GM20000 (cell line): ENCODE data around the gene RND3.

ENCODE experiments used
- DNase-seq: peaks from one replicate; pipeline ENCODE4 v3.0.0; 2012; ENCODE audit warnings: low spot score
- CTCF ChIP-seq: IDR thresholded peaks from 2 replicates; pipeline ENCODE4 v1.5.1; 2012; ENCODE audit warnings: mild to moderate bottlenecking, control low read depth; ENCODE audit errors: extremely low read depth, missing control alignments

Gene RND3

GRCh38 chr2:150441226-150441625, 46.2 kb downstream of the RND3 start:
- DNase-seq = no peak
- TF ChIP-seq CTCF = no peak

- TF ChIP-seq CTCF = no peak
- no peak for DNase-seq
Measured at GRCh38 chr2:150438654-150439053, 48.8 kb downstream of the RND3 start.

- no peak for TF ChIP-seq CTCF
Measured at GRCh38 chr2:150438041-150438440, 49.4 kb downstream of the RND3 start.

GRCh38 chr2:150432312-150432625, 55.2 kb downstream of the RND3 start:
- TF ChIP-seq CTCF = no peak
- DNase-seq = no peak

More at GRCh38 chr2:150438041-150438440, 49.4 kb downstream of the RND3 start:
- DNase-seq = no peak

- DNase-seq = no peak
- TF ChIP-seq CTCF = no peak
Measured at GRCh38 chr2:150431561-150432311, 55.7 kb downstream of the RND3 start.

GRCh38 chr2:150429384-150429961, 58.0 kb downstream of the RND3 start:
- no peak for TF ChIP-seq CTCF
- no peak for DNase-seq

GRCh38 chr2:150428641-150429040, 58.8 kb downstream of the RND3 start:
- no peak for TF ChIP-seq CTCF
- no peak for DNase-seq
